Subcutaneous adipose tissue (tissue), 4 donors: Measurements from ENCODE around the gene LIPG. TPM values are rescaled to one million over a fixed set of nuclear protein-coding genes. Genes with fewer than 3 reads are reported as not detected.

Experiments
- total RNA-seq, 4 donors: library from RNA; depleted of rRNA; stranded (reverse); fragments of >200 nt; gene quantifications; one replicate each; pipeline ENCODE4 v1.1.0, GENCODE V29; 2016
- TF ChIP-seq, protein P1 (sequence below): fragments of 450-650 bp; IDR thresholded peaks from one replicate; pipeline ENCODE4 v1.5.1; 2016; ENCODE audit warnings: low read depth, mild to moderate bottlenecking, control low read depth, antibody characterized with exemption, moderate library complexity

LIPG gene
- total RNA-seq, 4 donors from 2014 or later, result 0.34 to 1.1 TPM; not detected in 2

- TF ChIP-seq, protein P1, sequence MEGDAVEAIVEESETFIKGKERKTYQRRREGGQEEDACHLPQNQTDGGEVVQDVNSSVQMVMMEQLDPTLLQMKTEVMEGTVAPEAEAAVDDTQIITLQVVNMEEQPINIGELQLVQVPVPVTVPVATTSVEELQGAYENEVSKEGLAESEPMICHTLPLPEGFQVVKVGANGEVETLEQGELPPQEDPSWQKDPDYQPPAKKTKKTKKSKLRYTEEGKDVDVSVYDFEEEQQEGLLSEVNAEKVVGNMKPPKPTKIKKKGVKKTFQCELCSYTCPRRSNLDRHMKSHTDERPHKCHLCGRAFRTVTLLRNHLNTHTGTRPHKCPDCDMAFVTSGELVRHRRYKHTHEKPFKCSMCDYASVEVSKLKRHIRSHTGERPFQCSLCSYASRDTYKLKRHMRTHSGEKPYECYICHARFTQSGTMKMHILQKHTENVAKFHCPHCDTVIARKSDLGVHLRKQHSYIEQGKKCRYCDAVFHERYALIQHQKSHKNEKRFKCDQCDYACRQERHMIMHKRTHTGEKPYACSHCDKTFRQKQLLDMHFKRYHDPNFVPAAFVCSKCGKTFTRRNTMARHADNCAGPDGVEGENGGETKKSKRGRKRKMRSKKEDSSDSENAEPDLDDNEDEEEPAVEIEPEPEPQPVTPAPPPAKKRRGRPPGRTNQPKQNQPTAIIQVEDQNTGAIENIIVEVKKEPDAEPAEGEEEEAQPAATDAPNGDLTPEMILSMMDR, result no peak
Observed at GRCh38 chr18:49626842-49627467, 65.1 kb downstream of the LIPG start.

DNA sequence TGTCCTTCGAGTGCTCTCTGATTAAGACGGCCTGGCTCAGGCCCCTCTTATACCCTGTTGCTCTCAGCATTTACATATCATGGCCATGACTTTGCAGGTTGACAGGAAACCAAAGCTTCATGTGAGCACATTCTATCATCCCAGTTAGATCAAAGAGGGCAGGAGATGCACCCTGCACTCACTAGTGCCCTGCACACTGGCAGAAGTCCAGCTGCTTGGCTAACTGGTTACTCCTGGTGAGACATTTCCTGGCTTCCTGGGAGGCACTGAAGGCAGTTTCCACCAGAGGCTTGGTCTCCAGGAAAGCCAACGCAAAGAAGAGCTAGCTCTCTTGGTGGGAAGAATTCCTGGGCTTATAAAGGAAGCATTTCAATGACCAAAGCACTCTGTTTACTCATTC lies 66.3 kb downstream of the LIPG start:
- TF ChIP-seq, protein P1, result no peak

DNA sequence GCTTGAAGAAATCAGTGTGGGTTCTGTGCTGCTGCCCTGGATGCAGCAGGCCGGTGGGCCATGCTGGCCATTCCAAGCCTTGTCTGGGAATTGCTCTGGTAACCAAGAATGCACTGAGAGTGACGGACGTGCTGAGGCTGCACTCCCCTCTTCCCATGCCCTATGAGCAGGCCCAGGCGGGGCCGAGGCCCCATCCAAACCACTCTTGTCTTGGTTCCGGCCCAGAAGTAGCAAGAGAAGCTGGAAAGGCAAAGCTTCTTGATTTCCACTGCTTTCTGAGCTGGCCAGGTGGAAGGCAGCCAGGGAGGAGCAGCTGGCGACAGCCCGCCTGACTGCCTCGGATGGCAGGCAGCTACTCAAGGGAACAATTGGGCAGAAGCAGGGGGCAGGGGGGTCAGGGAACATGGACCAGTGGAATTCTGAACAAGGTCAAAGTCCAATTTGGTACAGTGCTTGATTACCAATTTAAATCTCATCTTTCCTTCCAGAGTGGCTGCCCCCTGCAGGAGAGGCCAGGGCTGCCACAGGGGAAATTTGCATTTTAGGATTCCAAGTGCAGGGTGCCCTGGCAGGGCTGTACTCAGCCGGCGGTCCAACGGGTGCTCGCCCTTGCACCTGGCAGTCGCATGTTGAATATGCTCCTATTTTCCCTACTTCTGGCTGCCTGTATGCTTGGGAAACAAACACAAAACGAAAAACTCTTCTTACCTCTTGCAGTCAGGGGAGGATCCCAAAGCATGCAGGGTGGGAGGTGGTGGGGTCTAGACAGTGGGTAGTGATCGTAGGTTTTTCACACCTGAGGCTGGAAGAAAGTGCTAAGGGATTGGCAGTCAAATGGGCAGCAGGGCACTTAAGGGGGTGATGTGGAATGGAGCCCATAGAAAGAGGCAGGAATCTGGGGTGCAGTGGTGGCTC lies 67.3 kb downstream of the LIPG start:
- TF ChIP-seq, protein P1, result no peak

GRCh38 chr18:49630246-49630699 lies 68.4 kb downstream of the LIPG start:
- TF ChIP-seq, protein P1, result no peak

DNA sequence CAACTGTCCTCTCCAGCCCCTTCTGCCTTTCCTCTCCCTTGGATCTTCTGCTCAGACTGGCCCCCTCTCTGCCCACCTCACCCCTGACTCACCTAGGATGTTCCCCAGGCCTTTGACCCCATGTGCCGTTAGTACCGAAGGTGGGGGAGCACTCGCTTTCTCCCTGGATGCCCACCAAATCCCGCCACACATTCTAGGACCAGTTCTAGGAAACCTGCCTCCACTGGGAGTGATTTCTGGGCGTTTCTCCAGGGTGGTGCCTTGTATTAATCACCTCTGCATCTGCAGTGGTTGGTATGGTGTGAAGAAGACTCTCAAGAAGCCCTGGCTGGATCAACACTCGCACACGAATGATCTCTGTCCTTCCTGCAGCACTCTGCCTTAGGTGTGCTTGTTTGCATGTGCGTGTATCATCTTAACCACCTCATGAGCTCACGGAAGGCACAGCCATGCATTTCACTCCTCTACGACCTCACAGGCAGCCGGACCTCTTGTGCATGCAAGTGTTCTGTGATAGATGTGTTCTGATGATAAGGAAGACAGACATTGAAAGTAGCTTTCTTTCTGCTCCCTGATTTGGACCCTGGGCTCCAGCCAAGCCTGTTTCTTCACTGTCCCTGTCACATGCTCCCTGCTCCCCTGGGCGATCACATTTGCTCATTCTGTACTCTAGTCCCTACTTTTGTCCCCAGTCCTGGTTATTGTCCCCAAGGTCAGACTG lies 69.4 kb downstream of the LIPG start:
- TF ChIP-seq, protein P1, result no peak

DNA sequence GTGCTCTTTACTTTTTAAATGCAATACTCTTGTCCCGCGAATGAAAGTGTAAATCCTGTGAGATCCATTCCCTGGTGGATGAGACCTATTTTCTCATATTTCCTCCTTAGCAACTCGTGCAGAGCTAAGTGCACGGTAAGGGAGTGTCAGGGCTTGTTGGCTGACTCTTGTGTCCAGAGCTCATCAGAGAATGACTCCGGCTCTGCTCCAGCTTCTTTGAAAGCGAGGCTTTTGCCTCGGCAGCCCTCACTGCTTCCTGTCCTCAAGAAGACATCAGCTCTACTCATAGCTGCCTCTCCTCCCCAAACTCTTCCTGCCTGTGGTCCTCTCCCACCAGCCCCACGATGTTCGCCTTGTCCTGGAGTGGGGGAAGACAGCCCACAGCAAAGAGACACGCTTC lies 70.7 kb downstream of the LIPG start:
- TF ChIP-seq, protein P1, result no peak

- TF ChIP-seq, protein P1, result no peak
Observed at GRCh38 chr18:49638209-49638785, 76.4 kb downstream of the LIPG start.
